Activated T-helper 2 cell treated with anti-CD3 and anti-CD28 coated beads, Interferon-gamma antibody, Interleukin-2, Interleukin-4, amounts not matched to agents 10 μg/mL and 5 μg/mL and 100 μg/mL, durations not matched to agents 14 hours and 24 hours and 36 hours (primary cell): ENCODE data around the gene HPD. TPM values are rescaled to one million over a fixed set of nuclear protein-coding genes. Genes with fewer than 3 reads are reported as not detected.

Experiments
- total RNA-seq: library from RNA; stranded (reverse); gene quantifications from 2 replicates; pipeline ENCODE4 v1.2.3, GENCODE V29; 2022

Gene HPD
- total RNA-seq, 1 donor from 2014 or later, result not detected

Other genes with a start within 250 kb of the HPD start
- 47.6 and 52.6 TPM in 2 replicates for gene ORAI1, start 232.3 kb downstream of the HPD start, total RNA-seq
- gene MORN3, start 189.2 kb downstream of the HPD start, total RNA-seq, result 0.34 and 0.37 TPM in 2 replicates
- gene TMEM120B, start 146.1 kb downstream of the HPD start, total RNA-seq, result 14.1 and 14.2 TPM in 2 replicates
- gene RHOF, start 65.2 kb downstream of the HPD start, total RNA-seq, result 115 and 119 TPM in 2 replicates
- gene SETD1B, start 54.9 kb downstream of the HPD start, total RNA-seq, result 23.3 and 24.0 TPM in 2 replicates
- gene PSMD9, start 29.9 kb upstream of the HPD start, total RNA-seq, result 65.2 and 71.0 TPM in 2 replicates
- gene CFAP251, start 59.7 kb upstream of the HPD start, total RNA-seq, result 0.80 and 0.82 TPM in 2 replicates
- gene BCL7A, start 163.0 kb upstream of the HPD start, total RNA-seq, result 11.4 and 12.5 TPM in 2 replicates
- gene MLXIP, start 219.9 kb upstream of the HPD start, total RNA-seq, result 36.7 and 41.4 TPM in 2 replicates